T-helper 17 cell (primary cell): Measurements from ENCODE around the gene DNAH5. TPM values are rescaled to one million over a fixed set of nuclear protein-coding genes. Genes with fewer than 3 reads are reported as not detected.
"Not testable (repeated sequence)": the region's sequence is repeated elsewhere in the genome, so short reads cannot be mapped to it uniquely, and the experiment has no call there.

Experiments used
- ATAC-seq: fragments of 150-1000 bp; cut with Tn5 transposase; 2 replicates; pipeline ENCODE4 v1.10.0; 2021; ENCODE audit warnings: mild to moderate bottlenecking, moderate library complexity
- DNase-seq, 3 donors: peaks; one replicate each; pipeline versions ENCODE4 v3.0.0 to v3.0.0-alpha.2; 2020 to 2021
- H3K9me3 ChIP-seq: one replicate; pipeline ENCODE4 v1.7.0; 2013; ENCODE audit warnings: low read length, mild to moderate bottlenecking; ENCODE audit not compliant: control insufficient read depth, poor library complexity, severe bottlenecking
- H3K27ac Mint-ChIP-seq: one replicate; pipeline ENCODE4 v1.8.0; 2022; ENCODE audit warnings: mild to moderate bottlenecking, moderate library complexity, mixed read lengths
- H3K27me3 Mint-ChIP-seq: one replicate; pipeline ENCODE4 v1.8.0; 2022; ENCODE audit warnings: mixed read lengths
- H3K36me3 Mint-ChIP-seq: one replicate; pipeline ENCODE4 v1.8.0; 2022; ENCODE audit warnings: low read depth, mixed read lengths
- H3K4me1 Mint-ChIP-seq: one replicate; pipeline ENCODE4 v1.8.0; 2022; ENCODE audit warnings: mild to moderate bottlenecking, mixed read lengths
- H3K4me3 Mint-ChIP-seq: one replicate; pipeline ENCODE4 v1.8.0; 2022; ENCODE audit warnings: mild to moderate bottlenecking, moderate library complexity, mixed read lengths
- total RNA-seq, 4 donors: library from RNA in 2 of 4; stranded (reverse) in 2 of 4; gene quantifications; one replicate each; pipeline ENCODE4 v1.2.3 and lab custom pipeline; 2022 to 2026

Gene DNAH5, protein sequence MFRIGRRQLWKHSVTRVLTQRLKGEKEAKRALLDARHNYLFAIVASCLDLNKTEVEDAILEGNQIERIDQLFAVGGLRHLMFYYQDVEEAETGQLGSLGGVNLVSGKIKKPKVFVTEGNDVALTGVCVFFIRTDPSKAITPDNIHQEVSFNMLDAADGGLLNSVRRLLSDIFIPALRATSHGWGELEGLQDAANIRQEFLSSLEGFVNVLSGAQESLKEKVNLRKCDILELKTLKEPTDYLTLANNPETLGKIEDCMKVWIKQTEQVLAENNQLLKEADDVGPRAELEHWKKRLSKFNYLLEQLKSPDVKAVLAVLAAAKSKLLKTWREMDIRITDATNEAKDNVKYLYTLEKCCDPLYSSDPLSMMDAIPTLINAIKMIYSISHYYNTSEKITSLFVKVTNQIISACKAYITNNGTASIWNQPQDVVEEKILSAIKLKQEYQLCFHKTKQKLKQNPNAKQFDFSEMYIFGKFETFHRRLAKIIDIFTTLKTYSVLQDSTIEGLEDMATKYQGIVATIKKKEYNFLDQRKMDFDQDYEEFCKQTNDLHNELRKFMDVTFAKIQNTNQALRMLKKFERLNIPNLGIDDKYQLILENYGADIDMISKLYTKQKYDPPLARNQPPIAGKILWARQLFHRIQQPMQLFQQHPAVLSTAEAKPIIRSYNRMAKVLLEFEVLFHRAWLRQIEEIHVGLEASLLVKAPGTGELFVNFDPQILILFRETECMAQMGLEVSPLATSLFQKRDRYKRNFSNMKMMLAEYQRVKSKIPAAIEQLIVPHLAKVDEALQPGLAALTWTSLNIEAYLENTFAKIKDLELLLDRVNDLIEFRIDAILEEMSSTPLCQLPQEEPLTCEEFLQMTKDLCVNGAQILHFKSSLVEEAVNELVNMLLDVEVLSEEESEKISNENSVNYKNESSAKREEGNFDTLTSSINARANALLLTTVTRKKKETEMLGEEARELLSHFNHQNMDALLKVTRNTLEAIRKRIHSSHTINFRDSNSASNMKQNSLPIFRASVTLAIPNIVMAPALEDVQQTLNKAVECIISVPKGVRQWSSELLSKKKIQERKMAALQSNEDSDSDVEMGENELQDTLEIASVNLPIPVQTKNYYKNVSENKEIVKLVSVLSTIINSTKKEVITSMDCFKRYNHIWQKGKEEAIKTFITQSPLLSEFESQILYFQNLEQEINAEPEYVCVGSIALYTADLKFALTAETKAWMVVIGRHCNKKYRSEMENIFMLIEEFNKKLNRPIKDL (N-terminal part only)
- total RNA-seq (not detected), total RNA-seq (lab: John Stamatoyannopoulos, UW) (0 reads per million in 2 donors)

DNA sequence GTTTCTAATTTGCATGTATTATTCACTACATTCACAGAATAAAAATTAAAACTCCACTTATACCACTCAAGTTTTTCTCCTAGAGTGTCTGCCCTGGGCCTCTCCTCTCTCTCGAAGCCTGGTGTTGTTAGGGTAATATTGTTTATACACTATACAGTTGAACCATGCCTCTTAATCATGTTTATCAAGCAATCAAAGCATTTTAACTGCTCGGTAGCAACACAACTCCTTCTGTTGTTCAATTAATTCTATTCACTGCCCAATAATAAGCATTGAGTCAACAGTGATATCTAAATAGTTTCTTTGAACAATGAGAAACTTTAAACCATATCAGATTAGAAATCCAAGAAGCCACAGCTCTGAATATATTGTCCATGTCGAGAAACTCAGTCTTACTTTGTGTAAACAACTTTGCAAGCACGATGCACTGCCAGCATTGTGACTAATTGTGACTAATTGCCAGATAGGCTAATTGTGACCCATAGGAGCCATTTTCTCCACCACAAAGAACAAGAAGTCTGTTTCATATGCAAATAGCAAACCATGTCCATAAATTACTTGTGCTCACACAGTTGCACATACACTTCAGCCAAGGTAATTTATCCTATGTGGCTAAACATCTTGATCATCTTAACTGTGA lies at the start of gene DNAH5:
TSS of gene DNAH5 (minus strand) at position 129 of the 640 bp plus-strand sequence. CDS start 250 bp downstream, outside the sequence.
- no peaks in the 10 kb centered on the region for H3K36me3 Mint-ChIP-seq
- no peak for ATAC-seq
- H3K4me1 Mint-ChIP-seq = no peaks in the 10 kb centered on the region
- no peaks in the 10 kb centered on the region for H3K27me3 Mint-ChIP-seq
- H3K9me3 ChIP-seq = no peaks in the 10 kb centered on the region
- H3K27ac Mint-ChIP-seq = no peak within 1 kb of the TSS
- DNase-seq = no peak
- no peak within 1 kb of the TSS for H3K4me3 Mint-ChIP-seq

DNA sequence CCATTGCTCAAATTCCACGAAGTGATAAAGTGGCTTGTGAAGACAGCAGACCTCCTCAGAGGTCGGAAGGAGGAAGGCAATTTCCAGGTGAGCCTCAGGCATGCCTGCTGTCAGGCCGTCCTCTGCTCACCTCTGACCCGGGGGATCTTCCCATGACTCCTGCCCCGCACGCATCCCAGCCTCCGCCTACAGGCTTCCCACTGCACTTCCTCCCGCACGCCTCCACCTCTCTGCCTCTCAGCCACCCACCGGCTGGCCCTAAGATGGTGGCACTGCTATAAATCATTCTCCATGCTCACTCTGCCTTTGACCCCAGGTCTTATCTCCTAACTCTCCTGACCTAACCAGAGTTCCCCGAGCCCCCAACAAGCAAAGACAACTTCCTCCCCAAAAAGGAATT lies 49.4 kb upstream of the DNAH5 start:
- H3K4me1 Mint-ChIP-seq = no peaks in the 10 kb centered on the region
- no peak overlapping the region for H3K4me3 Mint-ChIP-seq
- no peaks in the 10 kb centered on the region for H3K9me3 ChIP-seq
- DNase-seq = no peak
- no peak overlapping the region for H3K27ac Mint-ChIP-seq
- ATAC-seq = no peak
- peaks cover 2% of the 10 kb centered on the region for H3K36me3 Mint-ChIP-seq
- H3K27me3 Mint-ChIP-seq = peaks cover 5% of the 10 kb centered on the region

DNA sequence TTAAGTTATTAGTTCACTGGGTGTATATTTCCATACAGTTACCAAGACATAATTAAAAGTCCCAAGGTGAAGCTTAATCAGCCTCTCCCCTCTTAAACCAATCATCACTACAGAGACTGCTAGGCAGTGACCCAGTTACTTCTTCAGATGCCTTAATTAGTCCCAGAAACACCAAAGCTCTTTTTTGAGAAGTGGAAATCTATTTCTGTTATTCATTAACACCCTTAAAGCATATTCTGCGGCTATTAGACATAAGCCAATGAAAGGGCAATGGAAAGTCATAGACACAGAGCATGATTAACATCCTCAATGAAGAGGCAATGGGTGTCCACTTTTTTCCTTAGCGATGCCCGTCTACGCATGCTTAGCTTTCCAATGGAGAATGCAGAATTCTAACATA lies 48.3 kb upstream of the DNAH5 start:
- DNase-seq (no peak), ATAC-seq (no peak)
- H3K27me3 Mint-ChIP-seq = peaks cover 5% of the 10 kb centered on the region
- H3K9me3 ChIP-seq = no peaks in the 10 kb centered on the region
- peaks cover 2% of the 10 kb centered on the region for H3K36me3 Mint-ChIP-seq
- no peak overlapping the region for H3K4me3 Mint-ChIP-seq
- H3K4me1 Mint-ChIP-seq = no peaks in the 10 kb centered on the region
- H3K27ac Mint-ChIP-seq = no peak overlapping the region

DNA sequence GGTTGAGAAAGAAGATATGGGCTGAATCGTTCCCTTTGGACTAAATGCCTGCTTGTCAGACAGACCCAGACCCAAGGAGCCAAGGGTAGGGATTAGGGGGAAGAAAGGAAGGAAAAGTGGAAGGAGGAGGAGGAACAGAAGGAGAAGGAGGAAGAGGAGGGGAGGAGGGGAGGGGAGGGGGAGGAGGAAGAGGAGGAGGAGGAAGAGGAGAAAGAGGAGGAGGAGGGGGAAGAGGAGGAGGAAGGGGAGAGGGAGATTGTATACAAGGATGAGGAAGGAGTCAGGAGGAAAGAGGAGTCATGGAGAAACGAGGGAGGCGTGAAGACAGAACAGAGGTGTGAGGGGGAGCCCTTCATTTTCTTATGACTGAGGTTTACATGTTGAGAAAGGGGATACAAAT lies 46.9 kb upstream of the DNAH5 start:
- H3K9me3 ChIP-seq = no peaks in the 10 kb centered on the region
- Mint-ChIP-seq H3K4me1 (no peaks in the 10 kb centered on the region), H3K36me3 (peaks cover 2% of the 10 kb centered on the region), H3K4me3 (no peak overlapping the region), H3K27me3 (peaks cover 5% of the 10 kb centered on the region), H3K27ac (no peak overlapping the region)
- no peak for ATAC-seq
- no peak for DNase-seq

DNA sequence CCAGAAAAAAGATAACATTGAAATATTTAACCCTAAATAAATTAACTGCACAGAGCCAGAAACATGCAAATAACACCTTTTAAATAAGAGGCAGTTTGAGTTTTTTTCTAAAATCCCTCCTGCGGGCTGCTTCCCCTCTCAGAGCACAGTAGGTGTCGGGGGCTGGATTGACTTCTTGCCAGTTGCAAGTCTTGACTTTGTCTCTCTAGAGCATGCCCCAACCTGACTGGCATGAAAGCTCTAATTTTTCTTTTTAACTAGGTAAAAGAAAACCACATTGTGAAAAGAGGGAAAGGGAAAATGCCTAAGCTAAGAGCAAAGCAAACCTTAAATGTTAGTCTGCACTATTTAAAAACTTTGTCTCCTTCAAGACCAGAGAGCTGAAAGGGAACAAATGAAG lies 46.4 kb upstream of the DNAH5 start:
- Mint-ChIP-seq H3K27me3 (peaks cover 5% of the 10 kb centered on the region), H3K4me1 (no peaks in the 10 kb centered on the region), H3K36me3 (peaks cover 2% of the 10 kb centered on the region), H3K4me3 (no peak overlapping the region), H3K27ac (no peak overlapping the region)
- no peaks in the 10 kb centered on the region for H3K9me3 ChIP-seq
- ATAC-seq (no peak), DNase-seq (no peak)

DNA sequence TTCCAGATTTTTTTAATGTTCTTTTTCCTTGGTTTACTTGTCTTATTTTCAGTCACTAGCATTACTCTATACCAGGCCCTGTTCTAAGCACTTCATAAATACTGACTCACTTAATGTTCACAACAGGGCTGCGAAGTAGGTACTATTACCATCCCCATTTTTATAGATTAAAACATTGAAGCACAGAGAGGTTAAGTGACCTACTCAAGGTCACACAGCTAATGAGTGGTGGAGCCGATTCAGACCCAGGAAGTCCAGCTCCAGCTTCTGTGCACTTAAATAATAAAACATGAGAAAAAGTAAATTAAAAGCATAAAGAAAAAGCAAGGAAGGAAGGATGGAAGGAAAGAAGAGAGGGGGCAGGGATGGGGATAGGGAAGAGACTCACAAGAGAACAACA lies 45.3 kb upstream of the DNAH5 start:
- H3K9me3 ChIP-seq = no peaks in the 10 kb centered on the region
- H3K4me3 Mint-ChIP-seq = no peak overlapping the region
- H3K4me1 Mint-ChIP-seq = no peaks in the 10 kb centered on the region
- ATAC-seq = no peak
- H3K27me3 Mint-ChIP-seq = peaks cover 5% of the 10 kb centered on the region
- H3K36me3 Mint-ChIP-seq = peaks cover 2% of the 10 kb centered on the region
- no peak for DNase-seq
- H3K27ac Mint-ChIP-seq = no peak overlapping the region

DNA sequence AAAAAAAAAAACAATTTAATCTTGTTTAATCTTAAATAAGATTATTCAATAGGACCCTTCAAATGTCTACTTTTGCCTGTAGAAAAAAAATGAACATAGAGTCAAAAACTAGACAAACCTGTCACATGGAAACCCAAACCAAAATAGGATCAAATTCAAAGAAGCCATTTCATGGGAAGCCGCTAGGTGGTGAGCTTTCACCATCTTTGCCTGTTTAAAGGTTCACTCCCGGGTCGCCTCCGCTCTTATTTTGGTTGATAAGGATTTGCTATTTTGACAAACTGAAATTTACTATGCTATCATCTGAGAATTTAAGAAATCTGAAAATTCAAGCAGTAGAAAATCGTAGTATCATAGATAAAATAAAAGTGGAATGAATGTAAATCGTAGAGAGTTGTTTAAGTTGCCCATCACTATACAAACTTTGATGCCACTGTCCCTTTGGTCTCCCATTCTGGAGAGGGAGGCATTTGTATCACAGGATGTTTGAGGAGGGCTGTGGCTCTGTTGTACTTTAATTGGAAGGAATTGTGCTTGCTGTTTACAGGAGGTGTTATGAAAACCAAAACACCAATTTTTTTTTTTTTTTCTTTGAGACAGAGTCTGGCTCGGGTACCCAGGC lies 43.5 kb upstream of the DNAH5 start:
- Mint-ChIP-seq H3K4me1 (no peaks in the 10 kb centered on the region), H3K36me3 (peaks cover 2% of the 10 kb centered on the region), H3K27me3 (no peaks in the 10 kb centered on the region), H3K4me3 (no peak overlapping the region), H3K27ac (no peak overlapping the region)
- H3K9me3 ChIP-seq = no peaks in the 10 kb centered on the region
- ATAC-seq (no peak), DNase-seq (no peak)

DNA sequence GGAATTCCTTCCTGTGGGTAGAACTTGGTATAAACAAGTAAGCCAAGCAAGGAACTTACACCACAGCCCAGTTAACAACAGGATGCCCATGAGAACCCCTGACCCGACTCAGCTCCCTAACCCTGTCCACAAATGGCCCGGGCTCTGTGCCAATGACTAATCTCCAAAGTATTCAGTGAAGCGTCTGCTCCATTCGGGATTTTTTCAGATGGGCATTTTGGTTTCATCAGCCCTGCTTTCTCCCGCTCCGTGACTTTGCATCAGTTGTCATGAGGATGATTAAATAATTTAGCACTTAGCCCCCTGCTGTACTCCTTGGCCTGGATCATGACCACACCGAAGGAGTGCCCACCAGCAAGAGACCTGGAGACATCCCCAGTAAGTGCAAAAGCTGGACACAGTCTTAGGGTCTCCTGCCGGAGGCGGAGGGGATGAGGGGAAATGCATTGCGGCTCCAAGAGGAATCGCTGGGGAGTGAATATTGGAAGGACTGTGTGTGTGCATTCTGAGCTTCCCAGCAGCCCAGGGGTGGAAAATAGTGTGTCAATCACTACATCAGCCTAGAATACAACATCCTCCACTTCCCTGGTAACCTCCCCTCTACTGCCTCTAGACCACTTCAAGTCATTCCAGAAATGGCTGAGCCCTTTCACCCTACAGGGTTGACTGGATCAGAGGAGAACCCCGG lies 41.4 kb upstream of the DNAH5 start:
- Mint-ChIP-seq H3K36me3 (peaks cover 2% of the 10 kb centered on the region), H3K27me3 (no peaks in the 10 kb centered on the region)
- DNase-seq = no peak

DNA sequence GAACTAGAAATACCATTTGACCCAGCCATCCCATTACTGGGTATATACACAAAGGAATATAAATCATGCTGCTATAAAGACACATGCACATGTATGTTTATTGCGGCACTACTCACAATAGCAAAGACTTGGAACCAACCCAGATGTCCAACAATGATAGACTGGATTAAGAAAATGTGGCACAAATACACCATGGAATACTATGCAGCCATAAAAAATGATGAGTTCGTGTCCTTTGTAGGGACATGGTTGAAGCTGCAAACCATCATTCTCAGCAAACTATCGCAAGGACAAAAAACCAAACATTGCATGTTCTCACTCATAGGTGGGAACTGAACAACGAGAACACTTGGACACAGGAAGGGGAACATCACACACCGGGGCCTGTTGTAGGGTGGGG lies 40.4 kb upstream of the DNAH5 start:
- not testable (repeated sequence) for H3K27ac Mint-ChIP-seq, H3K4me3 Mint-ChIP-seq, DNase-seq, ATAC-seq, H3K9me3 ChIP-seq, H3K27me3 Mint-ChIP-seq, H3K4me1 Mint-ChIP-seq, H3K36me3 Mint-ChIP-seq

More for the DNA sequence above, 41.4 kb upstream of the DNAH5 start:
- H3K9me3 ChIP-seq = no peaks in the 10 kb centered on the region
- H3K27ac Mint-ChIP-seq = no peak overlapping the region
- H3K4me3 Mint-ChIP-seq = no peak overlapping the region
- H3K4me1 Mint-ChIP-seq = no peaks in the 10 kb centered on the region
- no peak for ATAC-seq

DNA sequence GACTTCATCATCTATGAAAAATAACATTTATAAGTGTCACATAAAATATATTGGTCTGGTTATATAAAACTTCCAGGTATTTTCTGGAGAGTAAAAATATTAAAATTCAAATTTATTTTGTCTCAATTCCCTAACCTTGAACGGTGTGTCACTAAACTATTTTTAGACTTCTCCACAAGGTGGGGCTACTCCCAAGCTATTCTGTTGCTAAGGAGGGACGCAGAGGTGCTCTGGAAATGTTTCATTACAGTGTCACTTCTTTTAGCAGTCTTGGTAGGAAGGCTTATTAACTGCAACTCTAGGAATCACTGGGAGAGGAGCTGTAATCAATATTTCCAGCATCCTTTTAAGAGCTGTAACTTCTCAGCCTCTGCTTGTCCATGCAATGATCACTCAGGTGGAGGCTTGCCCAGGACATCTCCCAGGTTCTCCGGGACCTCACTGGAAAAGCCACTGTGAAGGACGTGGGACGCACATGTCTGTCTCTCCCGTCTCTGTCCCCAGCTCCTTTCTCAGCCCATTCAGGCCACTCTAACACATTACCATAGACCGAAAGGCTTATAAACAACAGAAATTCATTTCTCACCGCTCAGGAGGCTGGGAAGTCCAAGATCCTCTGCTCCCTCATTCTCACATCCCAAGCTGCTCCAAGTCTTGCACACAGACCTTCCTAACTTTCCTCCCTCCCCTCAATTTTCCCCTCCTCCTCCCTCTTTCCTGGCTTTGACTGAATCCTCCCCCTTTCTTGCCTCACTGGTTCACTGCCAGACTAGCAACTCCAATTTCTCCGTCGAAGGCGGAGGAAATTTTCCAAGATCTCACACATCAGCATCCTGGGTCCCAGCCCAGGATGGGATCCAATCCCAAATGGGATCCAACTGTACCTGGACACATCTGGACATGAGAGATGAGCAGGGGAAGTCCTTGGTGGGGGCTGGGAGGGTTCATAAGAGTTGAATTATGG lies 32.7 kb upstream of the DNAH5 start:
- no peak overlapping the region for H3K27ac Mint-ChIP-seq
- no peaks in the 10 kb centered on the region for H3K4me1 Mint-ChIP-seq
- DNase-seq (no peak), ATAC-seq (no peak)
- H3K4me3 Mint-ChIP-seq = no peak overlapping the region
- H3K27me3 Mint-ChIP-seq = no peaks in the 10 kb centered on the region
- no peaks in the 10 kb centered on the region for H3K36me3 Mint-ChIP-seq
- no peaks in the 10 kb centered on the region for H3K9me3 ChIP-seq

DNA sequence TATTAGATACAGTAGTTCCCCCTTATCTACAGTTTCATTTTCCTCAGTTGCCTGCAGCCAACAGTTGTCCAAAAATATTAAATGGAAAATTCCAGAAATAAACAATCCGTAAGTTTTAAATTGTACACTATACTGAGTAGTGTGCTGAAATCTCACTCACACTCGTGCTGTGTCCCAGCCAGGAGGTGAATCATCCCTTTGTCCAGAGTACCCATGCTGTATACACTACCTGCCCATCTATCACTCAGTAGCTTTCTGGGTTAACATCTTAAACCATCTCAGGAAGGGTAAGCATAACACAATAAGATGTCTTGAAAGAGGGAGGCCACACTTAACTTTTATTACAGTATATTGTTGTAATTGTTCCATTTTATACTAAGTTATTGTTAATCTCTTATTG lies 31.7 kb upstream of the DNAH5 start:
- H3K4me3 Mint-ChIP-seq = no peak overlapping the region
- no peaks in the 10 kb centered on the region for H3K4me1 Mint-ChIP-seq
- no peak for ATAC-seq
- no peak overlapping the region for H3K27ac Mint-ChIP-seq
- DNase-seq = no peak
- no peaks in the 10 kb centered on the region for H3K36me3 Mint-ChIP-seq
- no peaks in the 10 kb centered on the region for H3K27me3 Mint-ChIP-seq
- no peaks in the 10 kb centered on the region for H3K9me3 ChIP-seq
